ENCODE results near the gene ADARB1.

ADARB1 gene

GRCh38 chr21:45168522-45168921 lies 94.1 kb downstream of the ADARB1 start:
- no peak for DNase-seq (ENCODE audit: low read depth in 2 of 2)

- DNase-seq (ENCODE audit: low read depth in 2 of 2), result no peak
These were observed 94.6 kb downstream of the ADARB1 start for GRCh38 chr21:45169001-45169400.

GRCh38 chr21:45169682-45170081 lies 95.3 kb downstream of the ADARB1 start:
- no peak for DNase-seq (ENCODE audit: low read depth in 2 of 2)

- DNase-seq (ENCODE audit: low read depth in 2 of 2), result no peak
These were observed 96.6 kb downstream of the ADARB1 start for GRCh38 chr21:45170987-45171386.

- DNase-seq (ENCODE audit: low read depth in 2 of 2), result no peak
These were observed 98.0 kb downstream of the ADARB1 start for GRCh38 chr21:45172420-45172819.

GRCh38 chr21:45175326-45176095 lies 101.1 kb downstream of the ADARB1 start:
- DNase-seq (ENCODE audit: low read depth in 2 of 2), result no peak

- no peak for DNase-seq (ENCODE audit: low read depth in 2 of 2)
These were observed 101.8 kb downstream of the ADARB1 start for GRCh38 chr21:45176141-45176540.

- DNase-seq (ENCODE audit: low read depth in 2 of 2), result no peak
These were observed 102.7 kb downstream of the ADARB1 start for GRCh38 chr21:45177039-45177438.

- DNase-seq (ENCODE audit: low read depth in 2 of 2), result no peak
These were observed 103.8 kb downstream of the ADARB1 start for GRCh38 chr21:45178070-45178608.

GRCh38 chr21:45178971-45179370 lies 104.6 kb downstream of the ADARB1 start:
- no peak for DNase-seq (ENCODE audit: low read depth in 2 of 2)

GRCh38 chr21:45179568-45180245 lies 105.3 kb downstream of the ADARB1 start:
- DNase-seq (ENCODE audit: low read depth in 2 of 2), result no peak

GRCh38 chr21:45180246-45180599 lies 105.8 kb downstream of the ADARB1 start:
- no peak for DNase-seq (ENCODE audit: low read depth in 2 of 2)

GRCh38 chr21:45182958-45183357 lies 108.6 kb downstream of the ADARB1 start:
- no peak for DNase-seq (ENCODE audit: low read depth in 2 of 2)

GRCh38 chr21:45183852-45184251 lies 109.5 kb downstream of the ADARB1 start:
- no peak for DNase-seq (ENCODE audit: low read depth in 2 of 2)

- DNase-seq (ENCODE audit: low read depth in 2 of 2), result no peak
These were observed 110.5 kb downstream of the ADARB1 start for GRCh38 chr21:45184869-45185268.

GRCh38 chr21:45186709-45187108 lies 112.3 kb downstream of the ADARB1 start:
- no peak for DNase-seq (ENCODE audit: low read depth in 2 of 2)

- DNase-seq (ENCODE audit: low read depth in 2 of 2), result no peak
These were observed 113.3 kb downstream of the ADARB1 start for GRCh38 chr21:45187646-45188045.

- DNase-seq (ENCODE audit: low read depth in 2 of 2), result no peak
These were observed 115.6 kb downstream of the ADARB1 start for GRCh38 chr21:45190013-45190412.

GRCh38 chr21:45192332-45192731 lies 118.0 kb downstream of the ADARB1 start:
- no peak for DNase-seq (ENCODE audit: low read depth in 2 of 2)

GRCh38 chr21:45196620-45197019 lies 122.2 kb downstream of the ADARB1 start:
- DNase-seq (ENCODE audit: low read depth in 2 of 2), result no peak

- DNase-seq (ENCODE audit: low read depth in 2 of 2), result no peak
These were observed 124.8 kb downstream of the ADARB1 start for GRCh38 chr21:45199201-45199600.

- no peak for DNase-seq (ENCODE audit: low read depth in 2 of 2)
These were observed 125.7 kb downstream of the ADARB1 start for GRCh38 chr21:45200031-45200430.
